ENCODE data around the gene AMH. TPM values are rescaled to one million over a fixed set of nuclear protein-coding genes. Genes with fewer than 3 reads are reported as not detected.
A peak's percentile ranks its signal among the peaks of the same experiment; 100 is the strongest.

The AMH gene
- total RNA-seq, 4 donors from 2014 or later, result 0.59 to 5.4 (median 2.1) TPM; not detected in 1

- H3K27me3 ChIP-seq, result peaks cover 0 to 43% of the 10 kb centered on the region in 2 donors
- no peaks in the 10 kb centered on the region for H3K9me3 ChIP-seq
- peaks cover 0 to 24% (median 7%) of the 10 kb centered on the region in 3 donors for H3K36me3 ChIP-seq
- DNase-seq (ENCODE audit: low spot score in 2 of 2), result no peak
- peak overlapping the region in 2 of 4 donors; percentile 25 to 26 for H3K4me3 ChIP-seq
- no peak overlapping the region for H3K27ac ChIP-seq
- TF ChIP-seq POLR2A (IDR thresholded peaks at IDR 0.05) (no peak), EP300 (IDR thresholded peaks at IDR 0.05) (no peak), CTCF (IDR thresholded peaks at IDR 0.05) (no peak)
- 12 to 13% methylated on average over 37 to 74 of the region's 74 CpGs for WGBS, 2 donors
- H3K4me1 ChIP-seq, result peaks cover 0 to 45% (median 18%) of the 10 kb centered on the region in 4 donors
Observed at GRCh38 chr19:2252055-2252796, 3.1 kb downstream of the AMH start.

GRCh38 chr19:2252797-2253105 is 3.6 kb downstream of the AMH start:
- 2 to 8% methylated on average over 13 to 18 of the region's 18 CpGs for WGBS, 2 donors
- TF ChIP-seq CTCF (IDR thresholded peaks at IDR 0.05), result no peak
- TF ChIP-seq POLR2A (IDR thresholded peaks at IDR 0.05), result no peak
- TF ChIP-seq EP300 (IDR thresholded peaks at IDR 0.05), result no peak
- Histone ChIP-seq H3K36me3 (peaks cover 0 to 18% (median 2%) of the 10 kb centered on the region in 3 donors), H3K27ac (no peak overlapping the region), H3K4me1 (peaks cover 0 to 44% (median 18%) of the 10 kb centered on the region in 4 donors), H3K4me3 (peak overlapping the region in 2 of 4 donors; percentile 7 to 26), H3K27me3 (peaks cover 0 to 43% of the 10 kb centered on the region in 2 donors), H3K9me3 (no peaks in the 10 kb centered on the region)
- no peak for DNase-seq (ENCODE audit: low spot score in 2 of 2)

GRCh38 chr19:2253106-2254063 is 4.3 kb downstream of the AMH start:
- Histone ChIP-seq H3K27ac (no peak overlapping the region), H3K27me3 (peaks cover 0 to 43% of the 10 kb centered on the region in 2 donors), H3K9me3 (no peaks in the 10 kb centered on the region), H3K4me3 (peak overlapping the region in 2 of 4 donors; percentile 7 to 26), H3K4me1 (peaks cover 0 to 44% (median 18%) of the 10 kb centered on the region in 4 donors), H3K36me3 (peaks cover 0 to 12% (median 0%) of the 10 kb centered on the region in 3 donors)
- WGBS, 2 donors, result 7 to 17% methylated on average over 8 to 77 of the region's 77 CpGs
- TF ChIP-seq EP300 (IDR thresholded peaks at IDR 0.05), result no peak
- no peak for TF ChIP-seq CTCF (IDR thresholded peaks at IDR 0.05)
- TF ChIP-seq POLR2A (IDR thresholded peaks at IDR 0.05), result no peak
- no peak for DNase-seq (ENCODE audit: low spot score in 2 of 2)

- no peaks in the 10 kb centered on the region for H3K9me3 ChIP-seq
- DNase-seq (ENCODE audit: low spot score in 2 of 2), result no peak
- no peak overlapping the region for H3K27ac ChIP-seq
- peaks cover 0 to 43% of the 10 kb centered on the region in 2 donors for H3K27me3 ChIP-seq
- H3K4me3 ChIP-seq, result no peak overlapping the region
- H3K4me1 ChIP-seq, result peaks cover 0 to 44% (median 18%) of the 10 kb centered on the region in 4 donors
- WGBS, 2 donors, result 55 to 72% methylated on average over 16 to 20 of the region's 20 CpGs
- no peak for TF ChIP-seq EP300 (IDR thresholded peaks at IDR 0.05)
- TF ChIP-seq CTCF (IDR thresholded peaks at IDR 0.05), result no peak
- no peak for TF ChIP-seq POLR2A (IDR thresholded peaks at IDR 0.05)
- peaks cover 0 to 3% (median 0%) of the 10 kb centered on the region in 3 donors for H3K36me3 ChIP-seq
Observed at GRCh38 chr19:2254064-2254872, 5.1 kb downstream of the AMH start.

Measured in tibial nerve (tissue), 4 donors.